HepG2 (cell line): Measurements from ENCODE around the gene IDH3A. TPM values are rescaled to one million over a fixed set of nuclear protein-coding genes. Genes with fewer than 3 reads are reported as not detected.

Source experiments
- ATAC-seq: fragments of 200-7000 bp; cut with Tn5 transposase; 3 replicates; pipeline ENCODE4 v1.9.1; 2020; ENCODE audit warnings: mild to moderate bottlenecking, moderate library complexity
- BruUV-seq: library from RNA; stranded (reverse); fragments of 400-500 nt; replicated peaks from 2 replicates; lab custom pipeline; 2021; lab: Mats Ljungman, UMichigan
- CTCF ChIA-PET: fragments of 300-600 bp; formaldehyde crosslinking; extraction: SDS; loops from one replicate; lab custom pipeline; 2021; ENCODE audit warnings: low total read pairs, inconsistent platforms, low intra/inter-chr PET ratio; lab: Yijun Ruan, JAX
- POLR2A ChIA-PET: fragments of 350-600 bp; sonication (Branson Sonifier 250); formaldehyde crosslinking; loops from one replicate; lab custom pipeline; 2020; ENCODE audit warnings: antibody characterized with exemption, inconsistent platforms; lab: Yijun Ruan, JAX
- DNase-seq: peaks from one replicate; pipeline ENCODE4 v3.0.0-alpha.2; 2015; ENCODE audit warnings: low spot score
- FAIRE-seq: peaks from 3 replicates; lab custom pipeline; 2011; peaks lifted over from hg19 to GRCh38; lab: Jason Lieb, UNC
- H2AFZ ChIP-seq: one replicate; pipeline ENCODE4 v1.6.1; 2011; ENCODE audit warnings: low read length, inconsistent platforms
- H3K27ac ChIP-seq: fragments of 300-600 bp; 3 replicates; pipeline ENCODE4 v1.8.0; 2011; ENCODE audit warnings: mixed run types, mild to moderate bottlenecking, mixed read lengths, low read length, inconsistent platforms; ENCODE audit not compliant: insufficient read depth; ENCODE audit errors: extremely low read length
- H3K27me3 ChIP-seq, 2 experiments: fragments of 200-600 bp in 1 of 2; 2 replicates in 1 of 2; 3 replicates in 1 of 2; pipeline versions ENCODE4 v1.6.0 to v1.8.0; 2011; ENCODE audit warnings: low read length in 2 of 2, mild to moderate bottlenecking in 2 of 2, moderate library complexity in 2 of 2, inconsistent platforms in 1 of 2; ENCODE audit not compliant: insufficient read depth in 2 of 2, control insufficient read depth in 1 of 2
- H3K36me3 ChIP-seq, 2 experiments: fragments of 200-600 bp in 1 of 2; replicated peaks in 1 of 2; 2 replicates in 1 of 2; 3 replicates in 1 of 2; pipeline versions ENCODE4 v1.5.1 to v1.8.0; 2011; ENCODE audit warnings: low read length in 2 of 2, inconsistent platforms in 1 of 2; ENCODE audit not compliant: insufficient read depth in 2 of 2, control insufficient read depth in 1 of 2
- H3K4me1 ChIP-seq: 2 replicates; pipeline ENCODE4 v1.5.1; 2012; ENCODE audit warnings: low read length, inconsistent platforms; ENCODE audit not compliant: insufficient read depth
- H3K4me2 ChIP-seq: 2 replicates; pipeline ENCODE4 v1.6.0; 2011; ENCODE audit warnings: low read depth, low read length, inconsistent platforms
- H3K4me3 ChIP-seq, 3 experiments: fragments of 200-600 bp in 1 of 3; sonication (generic), shearing (Covaris generic) in 1 of 3; replicated peaks in 1 of 3; 2 replicates each; pipeline ENCODE4 v1.5.1; 2011 to 2016; ENCODE audit warnings: low read length in 3 of 3, inconsistent platforms in 2 of 3, low read depth in 2 of 3, mild to moderate bottlenecking in 2 of 3, control low read depth in 1 of 3, mixed read lengths in 1 of 3; ENCODE audit not compliant: insufficient read depth in 1 of 3
- H3K79me2 ChIP-seq: one replicate; pipeline ENCODE4 v1.6.1; 2011; ENCODE audit warnings: low read length, inconsistent platforms; ENCODE audit not compliant: insufficient read depth
- H3K9ac ChIP-seq: 2 replicates; pipeline ENCODE4 v1.6.0; 2011; ENCODE audit warnings: mild to moderate bottlenecking, low read depth, low read length, inconsistent platforms; ENCODE audit not compliant: insufficient read depth
- H3K9me3 ChIP-seq: 2 replicates; pipeline ENCODE4 v1.5.1; 2012; ENCODE audit warnings: mild to moderate bottlenecking, low read length
- H4K20me1 ChIP-seq: 2 replicates; pipeline ENCODE4 v1.6.0; 2011; ENCODE audit warnings: inconsistent platforms, mild to moderate bottlenecking, low read length, moderate library complexity; ENCODE audit not compliant: insufficient read depth
- CC2D1A ChIP-seq: sonication (generic); formaldehyde crosslinking; IDR thresholded peaks from 2 replicates; pipeline ENCODE4 v1.8.1; 2023; ENCODE audit warnings: mild to moderate bottlenecking, missing genetic modification reagents
- HNRNPL ChIP-seq: fragments of 200-400 bp; formaldehyde crosslinking; IDR thresholded peaks from 2 replicates; pipeline ENCODE4 v1.6.1; 2017; ENCODE audit warnings: mild to moderate bottlenecking, low read depth, low read length
- HNRNPUL1 ChIP-seq: fragments of 200-400 bp; formaldehyde crosslinking; IDR thresholded peaks from 2 replicates; pipeline ENCODE4 v1.6.1; 2017; ENCODE audit warnings: low read depth, mild to moderate bottlenecking, low read length, moderate library complexity
- KDM2A ChIP-seq: sonication (generic); formaldehyde crosslinking; IDR thresholded peaks from 2 replicates; pipeline ENCODE4 v1.4.0; 2020; ENCODE audit warnings: low read depth, missing genetic modification reagents, borderline replicate concordance
- MED13 ChIP-seq: sonication (generic); formaldehyde crosslinking; IDR thresholded peaks from 2 replicates; pipeline ENCODE4 v1.5.0; 2020; ENCODE audit warnings: missing genetic modification reagents
- NCOR1 ChIP-seq: fragments of 200-600 bp; sonication (generic); IDR thresholded peaks from 2 replicates; pipeline ENCODE4 v1.7.0; 2017; ENCODE audit warnings: antibody characterized with exemption, low read length, borderline replicate concordance
- POGZ ChIP-seq: sonication (generic); formaldehyde crosslinking; IDR thresholded peaks from 2 replicates; pipeline ENCODE4 v1.4.0; 2020; ENCODE audit warnings: mild to moderate bottlenecking, missing genetic modification reagents
- SOX5 ChIP-seq: IDR thresholded peaks from 2 replicates; pipeline ENCODE4 v1.6.1; 2016; ENCODE audit warnings: borderline replicate concordance
- TBX2 ChIP-seq: sonication (generic); formaldehyde crosslinking; IDR thresholded peaks from 2 replicates; pipeline ENCODE4 v1.5.0; 2020; ENCODE audit warnings: missing genetic modification reagents, mild to moderate bottlenecking, borderline replicate concordance
- TGIF2 ChIP-seq: IDR thresholded peaks from 2 replicates; pipeline ENCODE4 v1.6.1; 2016; ENCODE audit warnings: control low read depth, missing compliant biosample characterization
- THAP11 ChIP-seq: IDR thresholded peaks from 2 replicates; pipeline ENCODE4 v1.6.1; 2016; ENCODE audit warnings: missing biosample characterization, missing genetic modification reagents
- ZNF562 ChIP-seq: sonication (generic); formaldehyde crosslinking; IDR thresholded peaks from 2 replicates; pipeline ENCODE4 v1.8.0; 2022; ENCODE audit warnings: missing genetic modification reagents, borderline replicate concordance
- ZSCAN22 ChIP-seq: sonication (generic); formaldehyde crosslinking; IDR thresholded peaks from 2 replicates; pipeline ENCODE4 v1.4.0; 2020; ENCODE audit warnings: mild to moderate bottlenecking, missing genetic modification reagents
- WGBS: methylation state at CpG from one replicate; pipeline ENCODE4 v1.1.6; 2017; ENCODE audit warnings: low lambda C conversion rate; 5-methylcytosine and 5-hydroxymethylcytosine counted together
- in situ Hi-C: cut with HindIII; loops from 2 replicates; pipeline ENCODE4 v1.10.0; 2017; ENCODE audit warnings: low pct_unique_long_range_greater_than_20kb; ENCODE audit not compliant: extremely low pct_ligation_motif_present
- intact Hi-C: fragments of 100-400 bp; cut with micrococcal nuclease; formaldehyde crosslinking; loops from one replicate; pipeline ENCODE4 v1.10.0; 2022; ENCODE audit not compliant: unreplicated experiment
- polyA plus RNA-seq, 8 experiments: library from polyadenylated mRNA; depleted of rRNA in 3 of 8; stranded (reverse) in 7 of 8; unstranded in 1 of 8; fragments of >200 nt; fragmentation: Illumina TruSeq in 4 of 8; extraction: Trizol in 4 of 8; gene quantifications; 2 replicates each; pipeline versions ENCODE4 v1.2.1 to v1.2.3, GENCODE V29; 2011 to 2016; ENCODE audit warnings: low read depth in 4 of 8, missing spikeins in 1 of 8, mixed read lengths in 1 of 8; ENCODE audit not compliant: insufficient read depth in 1 of 8
- total RNA-seq, 5 experiments: library from RNA; depleted of rRNA; stranded (reverse); fragments of >200 nt; fragmentation: Illumina TruSeq; extraction: Trizol; gene quantifications; 2 replicates each; pipeline ENCODE4 v1.2.3, GENCODE V29; 2016; ENCODE audit warnings: low read depth in 1 of 5
- TF ChIP-seq, protein P1 (sequence below): sonication (generic); formaldehyde crosslinking; IDR thresholded peaks from 2 replicates; pipeline ENCODE4 v1.5.1; 2020; ENCODE audit warnings: mild to moderate bottlenecking, missing genetic modification reagents, moderate library complexity
- TF ChIP-seq, protein P2 (sequence below): sonication (generic); formaldehyde crosslinking; IDR thresholded peaks from 2 replicates; pipeline ENCODE4 v1.4.0; 2020; ENCODE audit warnings: missing genetic modification reagents, borderline replicate concordance

IDH3A gene
- total and polyA plus RNA-seq, 2 of the 13 experiments (the other 11 are each of a cell fraction or from before 2014, with no cell fraction given), result 40.7 to 50.7 TPM

GRCh38 chr15:78107471-78107870 is 41.7 kb upstream of the IDH3A start (continued):
- no peak for TF ChIP-seq NCOR1

DNA sequence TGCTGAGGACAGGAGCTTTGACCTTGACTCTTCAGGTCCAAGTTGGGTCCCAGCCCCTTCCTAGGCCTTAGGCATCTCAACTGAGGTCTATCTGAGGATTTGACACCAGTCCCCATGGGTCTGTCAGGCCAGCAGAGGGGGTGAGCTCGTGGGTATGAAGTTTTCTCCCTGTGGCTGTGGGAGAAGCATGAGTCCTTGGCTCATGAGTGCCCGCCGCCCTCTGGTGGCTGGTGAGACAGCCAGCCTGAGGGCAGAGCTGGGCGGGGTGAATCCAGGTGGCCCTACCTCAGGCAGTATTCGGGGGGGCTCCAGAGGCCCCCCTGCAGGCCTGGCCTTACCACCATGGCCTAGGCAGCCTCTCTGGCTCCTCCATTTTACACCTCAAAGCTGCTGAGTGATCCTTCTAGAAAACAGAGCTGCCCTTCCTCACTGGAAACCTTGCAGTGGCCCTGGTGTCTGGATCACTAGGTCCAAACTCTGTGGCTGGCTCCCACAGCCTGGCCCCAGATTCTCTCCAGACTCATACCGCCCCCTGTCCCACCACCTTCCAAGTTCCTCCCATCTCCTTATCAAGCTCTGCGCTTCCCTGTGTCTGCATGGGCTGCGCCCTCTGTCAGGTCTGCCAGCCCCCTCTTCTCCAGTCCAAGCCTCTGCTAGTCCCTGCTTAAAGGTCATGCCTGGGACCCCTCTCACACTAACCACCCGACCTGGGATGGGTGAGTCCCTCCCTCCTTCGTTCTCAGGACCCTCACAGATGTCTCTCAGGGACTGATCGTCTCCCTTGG is 40.7 kb upstream of the IDH3A start:
- Histone ChIP-seq H3K9ac (no peak overlapping the region), H3K4me3 (no peak overlapping the region), H3K27ac (no peak overlapping the region), H3K4me1 (peaks cover 31% of the 10 kb centered on the region), H3K9me3 (no peaks in the 10 kb centered on the region), H2AFZ (no peak overlapping the region), H3K79me2 (no peaks in the 10 kb centered on the region), H4K20me1 (no peaks in the 10 kb centered on the region), H3K27me3 (peaks cover 0 to 3% of the 10 kb centered on the region in 2 experiments; a peak in 1 of 5 replicates), H3K4me2 (no peak overlapping the region), H3K36me3 (no peaks in the 10 kb centered on the region)
- in situ Hi-C loops, result loop anchor here (5.0 kb wide), 1 partner anchor 106 kb away; no protein-coding TSS in a partner anchor
- WGBS, result 30% methylated on average over 6 of the region's 11 CpGs
- intact Hi-C loops, result loop anchor here (1.0 kb wide), 3 partner anchors 103 to 141 kb away; no protein-coding TSS in a partner anchor
- POLR2A ChIA-PET, result interaction anchor here (0.7 kb wide), 1 partner anchor 28 kb away, joined by 3 read pairs; no protein-coding TSS in a partner anchor
- no TSS peak for BruUV-seq
- DNase-seq, result peak; percentile 85
- CTCF ChIA-PET, result interaction anchor here (0.7 to 2.6 kb wide), 11 partner anchors 32 to 151 kb away, joined by 3 to 29 read pairs (median 3); no protein-coding TSS in a partner anchor
- FAIRE-seq, result peak; percentile 58
- ATAC-seq, result peak; percentile 89
- TF ChIP-seq POGZ (CRISPR knock-in tag) (no peak), TBX2 (CRISPR knock-in tag) (peak; percentile 49), CC2D1A (CRISPR knock-in tag) (no peak), ZSCAN22 (CRISPR knock-in tag) (no peak), ZNF562 (no peak), SOX5 (CRISPR knock-in tag) (no peak), KDM2A (CRISPR knock-in tag) (peak; percentile 51; the same call in 1 of the 2 replicates), HNRNPUL1 (no peak), TGIF2 (CRISPR knock-in tag) (peak; percentile 42; the same call in 1 of the 2 replicates), HNRNPL (0 out of 2 replicates have a peak, but pooled peaks have one; percentile 23), MED13 (CRISPR knock-in tag) (no peak), THAP11 (peak; percentile 52; the same call in 1 of the 2 replicates)
- TF ChIP-seq, protein P1, sequence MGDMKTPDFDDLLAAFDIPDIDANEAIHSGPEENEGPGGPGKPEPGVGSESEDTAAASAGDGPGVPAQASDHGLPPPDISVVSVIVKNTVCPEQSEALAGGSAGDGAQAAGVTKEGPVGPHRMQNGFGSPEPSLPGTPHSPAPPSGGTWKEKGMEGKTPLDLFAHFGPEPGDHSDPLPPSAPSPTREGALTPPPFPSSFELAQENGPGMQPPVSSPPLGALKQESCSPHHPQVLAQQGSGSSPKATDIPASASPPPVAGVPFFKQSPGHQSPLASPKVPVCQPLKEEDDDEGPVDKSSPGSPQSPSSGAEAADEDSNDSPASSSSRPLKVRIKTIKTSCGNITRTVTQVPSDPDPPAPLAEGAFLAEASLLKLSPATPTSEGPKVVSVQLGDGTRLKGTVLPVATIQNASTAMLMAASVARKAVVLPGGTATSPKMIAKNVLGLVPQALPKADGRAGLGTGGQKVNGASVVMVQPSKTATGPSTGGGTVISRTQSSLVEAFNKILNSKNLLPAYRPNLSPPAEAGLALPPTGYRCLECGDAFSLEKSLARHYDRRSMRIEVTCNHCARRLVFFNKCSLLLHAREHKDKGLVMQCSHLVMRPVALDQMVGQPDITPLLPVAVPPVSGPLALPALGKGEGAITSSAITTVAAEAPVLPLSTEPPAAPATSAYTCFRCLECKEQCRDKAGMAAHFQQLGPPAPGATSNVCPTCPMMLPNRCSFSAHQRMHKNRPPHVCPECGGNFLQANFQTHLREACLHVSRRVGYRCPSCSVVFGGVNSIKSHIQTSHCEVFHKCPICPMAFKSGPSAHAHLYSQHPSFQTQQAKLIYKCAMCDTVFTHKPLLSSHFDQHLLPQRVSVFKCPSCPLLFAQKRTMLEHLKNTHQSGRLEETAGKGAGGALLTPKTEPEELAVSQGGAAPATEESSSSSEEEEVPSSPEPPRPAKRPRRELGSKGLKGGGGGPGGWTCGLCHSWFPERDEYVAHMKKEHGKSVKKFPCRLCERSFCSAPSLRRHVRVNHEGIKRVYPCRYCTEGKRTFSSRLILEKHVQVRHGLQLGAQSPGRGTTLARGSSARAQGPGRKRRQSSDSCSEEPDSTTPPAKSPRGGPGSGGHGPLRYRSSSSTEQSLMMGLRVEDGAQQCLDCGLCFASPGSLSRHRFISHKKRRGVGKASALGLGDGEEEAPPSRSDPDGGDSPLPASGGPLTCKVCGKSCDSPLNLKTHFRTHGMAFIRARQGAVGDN (CRISPR knock-in tag), result peak; percentile 44
- TF ChIP-seq, protein P2, sequence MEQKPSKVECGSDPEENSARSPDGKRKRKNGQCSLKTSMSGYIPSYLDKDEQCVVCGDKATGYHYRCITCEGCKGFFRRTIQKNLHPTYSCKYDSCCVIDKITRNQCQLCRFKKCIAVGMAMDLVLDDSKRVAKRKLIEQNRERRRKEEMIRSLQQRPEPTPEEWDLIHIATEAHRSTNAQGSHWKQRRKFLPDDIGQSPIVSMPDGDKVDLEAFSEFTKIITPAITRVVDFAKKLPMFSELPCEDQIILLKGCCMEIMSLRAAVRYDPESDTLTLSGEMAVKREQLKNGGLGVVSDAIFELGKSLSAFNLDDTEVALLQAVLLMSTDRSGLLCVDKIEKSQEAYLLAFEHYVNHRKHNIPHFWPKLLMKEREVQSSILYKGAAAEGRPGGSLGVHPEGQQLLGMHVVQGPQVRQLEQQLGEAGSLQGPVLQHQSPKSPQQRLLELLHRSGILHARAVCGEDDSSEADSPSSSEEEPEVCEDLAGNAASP (CRISPR knock-in tag), result peak; percentile 46; the same call in 1 of the 2 replicates
